HUDEP-2 (cell line): ENCODE measurements around the gene VAT1L.

ENCODE experiments used
- DNase-seq, 76 experiments: peaks; one replicate each; lab custom pipeline; 2025; ENCODE audit not compliant: unreplicated experiment in 76 of 76; lab: John Stamatoyannopoulos, UW

The VAT1L gene

GRCh38 chr16:77781091-77781490 lies 7.3 kb upstream of the VAT1L start:
- no peak for DNase-seq

- DNase-seq: peak in 4 of 76 experiments; percentile 2 to 16 (median 6)
Measured at GRCh38 chr16:77782694-77783093, 5.7 kb upstream of the VAT1L start.

- DNase-seq: no peak
Measured at GRCh38 chr16:77784441-77785372, 3.7 kb upstream of the VAT1L start.

GRCh38 chr16:77785373-77785764 lies 3.0 kb upstream of the VAT1L start:
- DNase-seq: no peak

GRCh38 chr16:77786186-77786847 lies 2.0 kb upstream of the VAT1L start:
- DNase-seq: no peak

GRCh38 chr16:77787452-77787851 lies 912 bp upstream of the VAT1L start:
- DNase-seq: no peak

- no peak for DNase-seq
Measured at GRCh38 chr16:77789085-77790008, 983 bp downstream of the VAT1L start.

- no peak for DNase-seq
Measured at GRCh38 chr16:77790009-77790372, 1.6 kb downstream of the VAT1L start.

GRCh38 chr16:77790912-77791311 lies 2.5 kb downstream of the VAT1L start:
- no peak for DNase-seq

- DNase-seq: no peak
Measured at GRCh38 chr16:77793417-77793816, 5.1 kb downstream of the VAT1L start.

GRCh38 chr16:77794586-77794985 lies 6.2 kb downstream of the VAT1L start:
- no peak for DNase-seq

GRCh38 chr16:77801817-77802216 lies 13.5 kb downstream of the VAT1L start:
- DNase-seq: no peak

GRCh38 chr16:77805398-77805797 lies 17.0 kb downstream of the VAT1L start:
- no peak for DNase-seq

- DNase-seq: no peak
Measured at GRCh38 chr16:77807021-77807420, 18.7 kb downstream of the VAT1L start.

GRCh38 chr16:77812856-77813500 lies 24.6 kb downstream of the VAT1L start:
- no peak for DNase-seq

GRCh38 chr16:77816293-77816692 lies 27.9 kb downstream of the VAT1L start:
- no peak for DNase-seq

- DNase-seq: no peak
Measured at GRCh38 chr16:77820340-77820739, 32.0 kb downstream of the VAT1L start.

- DNase-seq: no peak
Measured at GRCh38 chr16:77822661-77823060, 34.3 kb downstream of the VAT1L start.

GRCh38 chr16:77823067-77823466 lies 34.7 kb downstream of the VAT1L start:
- DNase-seq: no peak

GRCh38 chr16:77825196-77825595 lies 36.8 kb downstream of the VAT1L start:
- no peak for DNase-seq

GRCh38 chr16:77827032-77827431 lies 38.7 kb downstream of the VAT1L start:
- no peak for DNase-seq
